Fibroblast of peridontal ligament (primary cell): ENCODE data around the gene HLCS.

Source experiments
- DNase-seq: peaks from one replicate; pipeline ENCODE4 v3.0.0-alpha.2; 2010; ENCODE audit errors: extremely low read depth

Gene HLCS

DNA sequence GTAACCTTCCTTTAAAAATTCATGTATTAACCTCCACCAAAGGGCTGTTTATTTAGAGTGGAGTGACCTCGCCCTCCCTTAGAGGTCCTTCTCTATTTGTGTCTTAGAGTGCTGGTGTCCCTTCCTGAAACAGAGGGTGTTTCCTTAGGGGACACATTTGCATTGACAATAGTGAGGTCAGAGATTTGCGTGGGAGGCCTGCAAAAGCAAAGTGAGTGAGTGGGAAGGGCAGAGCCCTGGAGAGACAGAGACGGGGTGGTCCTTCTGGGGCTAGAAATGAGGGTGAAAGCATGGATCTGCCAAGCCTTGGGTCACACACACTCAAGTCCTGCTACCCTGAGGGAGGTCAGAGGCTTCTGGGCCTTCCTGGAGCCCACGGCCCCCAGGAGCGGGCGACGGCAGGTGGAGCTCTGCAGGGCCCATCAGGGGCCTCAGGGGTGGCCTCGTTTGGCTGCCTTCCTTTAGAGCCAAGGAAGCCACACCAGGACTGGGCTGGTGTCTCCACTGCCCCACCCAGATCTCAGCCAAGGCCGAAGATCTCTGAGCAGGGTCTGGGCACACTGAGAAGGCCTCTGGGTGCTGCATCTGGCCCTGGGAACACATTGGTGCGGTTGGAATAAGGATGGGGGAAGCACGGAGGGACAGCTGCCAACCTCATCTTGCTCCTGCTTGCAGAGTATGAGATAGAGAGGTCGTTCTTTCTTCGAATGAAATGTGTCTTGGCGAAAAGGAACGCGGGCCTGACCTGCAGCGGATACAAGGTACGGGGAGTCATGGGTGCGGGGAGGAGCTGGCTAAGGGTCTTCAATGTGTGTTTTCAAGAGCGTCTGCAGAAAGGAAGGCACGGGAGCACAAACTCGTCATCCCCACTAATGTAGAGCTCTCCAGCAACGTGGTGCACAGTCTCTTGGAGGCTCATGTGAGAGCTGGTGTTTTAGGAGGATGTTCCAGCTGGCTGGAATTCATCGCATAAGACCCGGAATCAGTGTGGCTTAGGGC is 243.8 kb downstream of the HLCS start:
- DNase-seq = no peak

DNA sequence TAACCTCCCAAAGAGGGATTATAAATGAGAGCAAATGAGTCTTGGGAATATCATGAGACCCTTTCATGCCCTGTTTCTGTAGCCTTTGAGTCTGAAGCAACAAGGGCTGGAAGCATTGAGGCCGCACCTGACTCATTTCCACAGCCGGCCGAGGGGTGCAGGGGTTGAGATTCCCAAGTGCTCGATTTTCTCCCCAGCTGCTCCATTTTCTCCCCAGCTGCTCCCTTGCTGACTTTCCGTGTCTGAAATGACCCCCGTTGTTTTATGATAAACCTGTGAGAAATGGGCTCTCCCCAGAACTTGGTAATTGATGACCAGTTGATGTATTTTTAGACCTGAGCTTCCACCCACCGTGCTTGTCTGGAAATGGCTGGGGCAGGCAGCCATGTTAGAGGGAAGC is 244.7 kb downstream of the HLCS start:
- no peak for DNase-seq

DNA sequence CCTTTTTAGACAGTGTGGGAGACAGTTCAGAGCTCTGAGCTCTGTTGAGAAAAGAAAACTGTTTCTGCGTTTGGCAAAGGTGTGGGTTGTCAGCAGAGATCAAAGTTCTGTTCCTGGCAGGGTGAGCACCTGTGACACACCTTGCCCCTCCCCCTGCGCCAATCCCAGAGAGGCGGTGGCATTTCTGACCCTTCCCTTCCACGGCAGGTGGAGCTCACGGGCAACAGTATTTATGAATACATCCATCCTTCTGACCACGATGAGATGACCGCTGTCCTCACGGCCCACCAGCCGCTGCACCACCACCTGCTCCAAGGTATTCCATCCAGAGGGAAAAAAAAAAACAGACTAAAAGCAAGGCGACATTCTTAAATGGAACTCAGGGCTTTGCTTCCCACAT is 246.9 kb downstream of the HLCS start:
- no peak for DNase-seq

DNA sequence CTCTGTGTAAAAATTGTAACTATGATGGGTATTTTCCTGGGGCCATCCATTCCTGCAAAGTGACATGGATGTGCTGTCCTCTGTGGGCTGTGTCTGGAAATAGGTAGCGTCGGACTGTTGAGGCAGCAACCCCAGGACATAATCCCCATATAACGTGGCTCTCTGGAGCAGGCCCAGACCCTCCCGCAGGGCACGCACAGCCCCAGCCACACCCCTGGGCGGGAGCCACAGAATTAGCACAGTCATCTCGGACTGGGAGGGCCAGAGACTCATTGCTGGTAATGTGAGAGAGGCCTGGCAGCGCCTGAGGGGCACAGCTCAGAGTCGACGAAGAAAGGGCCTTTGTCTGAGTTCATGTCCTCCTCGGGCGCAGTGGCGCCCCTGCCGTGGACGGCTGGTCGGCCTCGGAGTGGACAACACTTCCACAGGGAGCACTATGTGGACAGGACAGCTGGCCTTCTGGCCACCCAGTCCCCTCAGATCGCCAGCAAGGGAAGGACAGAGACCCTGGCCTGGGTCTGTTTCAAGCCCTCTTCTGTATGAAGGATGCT is 247.4 kb downstream of the HLCS start:
- DNase-seq = no peak

DNA sequence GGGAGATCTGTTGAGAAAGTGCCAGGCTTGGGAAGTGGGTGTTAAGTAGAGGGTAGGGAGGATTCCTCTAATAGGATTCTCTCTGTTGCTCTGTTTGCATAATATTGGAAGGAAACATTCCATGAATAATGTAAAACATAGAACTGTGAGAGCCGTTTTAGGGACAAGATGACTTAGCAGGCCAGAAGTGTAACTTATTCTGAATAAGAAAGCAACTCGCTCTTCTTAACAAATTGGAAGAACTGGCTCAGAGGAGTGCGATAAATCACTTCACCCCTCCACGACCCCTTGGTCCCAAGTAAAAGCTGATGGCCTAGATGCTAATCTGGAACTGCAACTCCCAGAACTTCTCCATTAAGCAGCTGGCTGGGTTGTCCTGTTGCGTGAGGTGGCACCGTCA is 248.5 kb downstream of the HLCS start:
- no peak for DNase-seq

DNA sequence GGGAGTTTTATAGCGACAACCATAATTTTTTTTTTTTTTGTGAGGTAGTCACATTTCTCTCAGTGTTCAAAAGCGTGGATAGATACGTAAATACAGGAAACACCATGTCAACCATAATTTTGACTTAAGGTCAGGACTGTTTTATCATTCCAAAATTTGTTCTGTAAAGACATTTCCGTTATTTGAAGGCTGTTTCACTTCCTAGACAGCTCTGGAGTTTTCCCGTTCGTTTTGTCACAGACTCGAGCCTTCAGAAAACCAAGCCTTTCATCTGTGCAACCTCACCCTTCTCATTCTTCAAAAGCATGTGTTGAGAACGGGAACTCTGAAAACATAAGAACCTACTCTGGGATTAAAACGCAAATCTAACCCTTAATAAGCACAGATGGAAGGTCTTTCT is 249.6 kb downstream of the HLCS start:
- DNase-seq = no peak

DNA sequence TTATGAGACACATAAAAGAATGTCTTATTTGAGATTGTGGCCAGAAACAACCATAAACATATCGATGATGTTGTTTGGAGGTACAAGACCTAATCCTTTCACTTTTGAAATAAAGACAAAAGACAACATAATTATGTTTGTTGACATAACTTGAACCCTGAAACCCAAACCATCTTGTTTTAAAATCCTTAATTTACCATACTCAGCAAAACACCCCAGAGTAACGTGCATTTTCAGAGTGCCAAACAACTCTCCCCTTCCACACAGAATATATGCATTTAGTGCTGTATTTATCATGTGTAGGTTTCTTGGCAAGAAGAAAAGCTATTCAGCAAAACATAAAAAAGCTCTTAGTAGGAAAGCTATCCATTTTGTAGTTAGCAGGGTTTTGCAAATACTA is 250.1 kb downstream of the HLCS start:
- no peak for DNase-seq

DNA sequence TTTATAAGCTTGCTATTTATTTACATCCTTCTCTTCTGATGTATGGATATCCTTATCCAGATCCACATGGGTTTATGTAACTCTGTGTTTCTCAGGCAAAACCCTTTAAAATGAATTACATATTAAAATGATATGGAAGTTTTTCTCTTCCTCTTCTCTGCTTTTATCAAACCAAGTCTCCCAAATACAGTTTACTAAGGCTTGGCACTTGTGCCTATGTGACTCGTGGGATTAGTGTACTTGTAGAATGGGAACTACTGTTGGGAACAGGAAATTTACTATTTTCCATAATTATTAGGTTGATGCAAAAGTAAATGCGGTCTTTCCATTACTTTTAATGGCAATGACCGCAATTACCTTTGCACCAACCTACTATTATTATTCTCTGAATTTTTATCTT is 252.7 kb downstream of the HLCS start:
- DNase-seq = no peak

DNA sequence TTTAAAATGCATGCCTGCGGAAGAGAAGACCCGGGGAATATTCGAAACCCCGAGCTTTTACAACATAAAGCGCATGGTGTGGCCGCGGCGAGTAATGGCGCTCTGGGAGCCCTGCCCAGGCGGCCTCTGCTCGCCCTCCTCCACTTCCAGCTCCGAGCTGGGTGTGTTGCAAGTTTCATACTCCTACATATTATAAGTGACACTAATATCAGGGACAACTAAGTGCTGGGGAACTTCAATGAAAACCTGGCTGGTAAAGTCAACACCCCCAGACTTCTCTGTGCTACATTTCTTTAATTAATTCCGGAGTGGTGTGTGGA is 255.8 kb downstream of the HLCS start:
- DNase-seq = no peak

DNA sequence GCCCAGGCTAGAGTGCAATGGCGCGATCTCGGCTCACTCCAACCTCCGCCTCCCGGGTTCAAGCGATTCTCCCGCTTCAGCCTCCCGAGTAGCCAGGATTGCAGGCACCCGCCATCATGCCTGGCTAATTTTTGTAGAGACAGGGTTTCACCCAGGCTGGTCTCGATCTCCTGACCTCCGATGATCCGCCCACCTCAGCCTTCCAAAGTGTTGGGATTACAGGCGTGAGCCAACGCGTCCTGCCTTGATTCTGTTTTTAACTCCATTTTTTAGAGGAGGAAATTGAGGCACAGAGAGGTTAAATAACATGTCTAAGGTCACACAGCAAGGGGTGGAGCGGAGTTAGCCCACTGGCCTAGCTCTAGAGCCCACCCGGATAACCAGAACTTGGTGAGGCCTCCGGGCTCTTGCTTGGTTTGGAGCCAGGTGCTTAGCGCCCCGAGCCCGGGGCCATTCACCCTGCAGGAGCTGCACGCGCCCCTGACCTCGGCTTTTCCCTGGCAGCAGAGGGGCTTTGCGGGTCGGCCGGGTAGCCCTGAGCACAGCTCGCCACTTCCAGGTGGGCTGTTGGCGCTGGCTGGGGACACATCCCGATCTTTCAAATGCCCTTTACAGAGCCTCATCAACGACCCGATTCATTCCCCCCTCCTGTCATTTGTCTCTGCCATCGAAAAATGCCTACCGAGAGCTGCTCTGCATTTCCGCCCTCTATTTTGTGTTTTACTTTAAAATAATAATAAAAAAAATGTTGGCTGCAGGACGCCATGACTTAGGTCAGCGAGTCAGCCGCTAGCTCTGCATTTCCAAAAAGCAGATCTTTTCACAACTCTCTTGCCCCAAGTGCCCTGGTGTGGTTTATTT is 256.4 kb downstream of the HLCS start:
- DNase-seq = no peak

DNA sequence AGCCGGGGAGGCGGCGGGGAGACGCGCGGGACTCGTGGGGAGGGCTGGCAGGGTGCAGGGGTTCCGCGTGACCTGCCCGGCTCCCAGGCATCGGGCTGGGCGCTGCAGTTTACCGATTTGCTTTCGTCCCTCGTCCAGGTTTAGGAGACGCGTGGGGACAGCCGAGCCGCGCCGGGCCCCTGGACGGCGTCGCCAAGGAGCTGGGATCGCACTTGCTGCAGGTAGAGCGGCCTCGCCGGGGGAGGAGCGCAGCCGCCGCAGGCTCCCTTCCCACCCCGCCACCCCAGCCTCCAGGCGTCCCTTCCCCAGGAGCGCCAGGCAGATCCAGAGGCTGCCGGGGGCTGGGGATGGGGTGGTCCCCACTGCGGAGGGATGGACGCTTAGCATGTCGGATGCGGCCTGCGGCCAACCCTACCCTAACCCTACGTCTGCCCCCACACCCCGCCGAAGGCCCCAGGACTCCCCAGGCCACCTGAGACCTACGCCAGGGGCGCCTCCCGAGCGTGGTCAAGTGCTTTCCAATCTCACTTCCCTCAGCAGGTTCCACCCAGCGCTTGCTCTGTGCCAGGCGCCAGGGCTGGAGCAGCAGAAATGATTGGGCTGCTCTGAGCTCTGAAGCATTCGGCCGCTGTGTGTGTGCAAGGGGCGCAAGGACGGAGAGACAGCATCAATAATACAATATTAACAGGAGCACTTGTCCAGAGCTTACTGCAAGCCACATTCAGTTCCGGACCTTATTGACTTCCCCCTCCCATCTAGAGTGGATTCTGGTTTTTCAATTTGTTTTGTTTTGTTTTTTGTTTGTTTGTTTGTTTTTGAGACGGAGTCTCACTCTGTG is 257.2 kb downstream of the HLCS start:
- no peak for DNase-seq

DNA sequence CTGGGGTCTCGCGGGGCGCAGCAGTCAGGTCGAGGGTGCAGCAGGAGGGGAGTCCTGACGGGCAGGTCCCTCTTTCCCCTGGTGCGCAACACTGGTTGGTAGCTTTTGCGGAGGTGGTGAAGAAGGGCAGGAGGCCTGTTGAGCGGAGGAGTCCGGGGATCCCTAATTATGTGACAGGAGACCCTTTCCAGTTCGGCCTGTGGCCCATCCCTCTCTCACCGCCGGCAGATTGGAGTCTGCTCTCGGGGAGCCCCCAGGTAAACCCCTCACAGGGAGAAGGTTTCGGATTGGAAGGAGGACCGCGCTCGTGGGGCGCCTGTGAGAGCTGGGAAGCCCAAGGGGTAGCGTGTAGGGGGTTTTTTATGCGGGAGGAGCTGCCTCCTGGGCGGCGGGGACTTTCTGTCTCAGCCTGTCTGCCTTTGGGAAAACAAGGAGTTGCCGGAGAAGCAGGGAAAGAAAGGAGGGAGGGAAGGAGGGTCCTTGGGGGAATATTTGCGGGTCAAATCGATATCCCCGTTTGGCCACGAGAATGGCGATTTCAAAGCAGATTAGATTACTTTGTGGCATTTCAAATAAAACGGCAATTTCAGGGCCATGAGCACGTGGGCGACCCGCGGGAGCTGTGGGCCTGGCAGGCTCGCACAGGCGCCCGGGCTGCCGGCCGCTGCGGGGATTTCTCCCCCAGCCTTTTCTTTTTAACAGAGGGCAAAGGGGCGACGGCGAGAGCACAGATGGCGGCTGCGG is 258.0 kb downstream of the HLCS start:
- DNase-seq = no peak

DNA sequence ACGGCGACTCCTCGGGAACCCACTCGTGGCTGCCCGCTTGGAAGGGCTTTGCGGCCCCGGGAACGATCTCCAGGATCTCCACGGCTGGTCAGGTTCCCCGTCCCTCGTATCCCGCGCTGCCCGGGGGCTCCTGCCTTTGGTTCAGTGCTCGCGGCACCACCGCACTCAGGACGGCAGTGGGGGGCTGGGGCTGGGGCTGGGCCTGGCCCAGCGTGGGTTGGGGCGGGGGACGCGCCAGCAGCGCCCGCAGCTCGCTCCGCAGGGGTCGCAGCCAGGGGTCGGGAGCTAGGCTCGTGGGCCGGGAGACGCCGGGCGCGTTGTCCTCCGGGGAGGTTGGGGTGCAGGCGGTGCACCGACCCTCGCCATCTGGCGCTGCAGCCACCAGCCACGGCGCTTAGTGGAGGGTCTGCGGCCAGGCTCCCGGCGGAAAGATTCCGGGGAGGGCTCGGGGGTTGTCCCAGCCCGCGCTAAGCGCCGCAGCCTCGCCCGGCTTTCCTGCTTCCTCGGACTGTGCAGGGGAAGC is 258.6 kb downstream of the HLCS start:
- DNase-seq = no peak

DNA sequence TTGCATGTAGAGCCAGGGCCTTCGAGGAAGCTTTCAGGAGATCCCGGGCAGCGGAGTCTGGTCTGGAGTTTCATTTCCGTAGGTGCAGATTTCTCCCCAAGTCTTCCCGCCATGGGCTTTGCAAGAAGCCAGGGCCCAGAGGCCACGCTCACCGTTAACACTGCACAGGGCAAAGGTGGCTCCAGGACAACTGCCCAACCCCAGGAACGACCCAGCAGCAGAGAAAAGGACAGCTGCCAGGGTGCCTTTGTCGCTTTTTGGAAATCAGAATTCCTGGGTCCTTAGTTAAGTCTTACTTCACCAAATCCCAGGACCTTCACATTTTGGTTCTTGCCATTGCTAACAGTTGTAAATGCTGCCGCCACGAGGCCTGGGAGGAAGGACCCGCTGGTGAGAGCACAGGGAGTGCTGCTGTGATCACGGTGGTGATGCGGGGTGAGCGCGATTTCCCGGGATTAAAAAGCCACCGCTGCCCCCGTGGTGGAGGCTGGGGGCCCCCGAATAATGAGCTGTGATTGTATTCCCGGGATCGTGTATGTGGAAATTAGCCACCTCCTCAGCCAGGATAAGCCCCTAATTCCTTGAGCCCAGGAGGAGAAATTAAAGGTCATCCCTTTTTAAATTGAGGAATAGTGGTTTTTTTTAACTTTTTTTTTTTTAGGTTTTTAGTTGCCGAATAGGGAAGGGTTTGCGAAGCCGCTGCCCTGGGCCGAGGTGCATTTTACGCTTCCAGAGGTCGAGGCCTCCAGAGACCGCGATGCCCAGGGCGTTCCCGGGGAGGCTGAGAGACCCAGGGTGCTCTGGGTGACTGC is 259.3 kb downstream of the HLCS start:
- DNase-seq = peak; percentile 16

DNA sequence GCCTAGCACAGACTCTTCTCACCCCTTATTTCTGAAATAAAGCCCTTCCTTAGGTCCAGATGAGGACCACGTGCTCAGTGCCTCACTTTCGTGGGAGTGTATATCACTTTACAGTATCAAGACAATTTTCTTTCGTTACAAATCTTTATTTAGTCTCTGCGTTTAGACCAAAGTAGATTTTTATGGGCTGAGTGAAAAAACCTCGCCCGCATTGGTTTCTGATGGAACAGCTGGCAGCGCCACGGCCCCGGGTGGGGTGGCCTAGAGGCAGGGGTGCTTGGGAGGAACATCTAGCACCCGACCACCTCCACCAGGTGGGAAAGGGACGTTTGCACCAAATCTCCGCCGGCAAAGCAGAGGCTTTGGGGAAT is 260.0 kb downstream of the HLCS start:
- no peak for DNase-seq

DNA sequence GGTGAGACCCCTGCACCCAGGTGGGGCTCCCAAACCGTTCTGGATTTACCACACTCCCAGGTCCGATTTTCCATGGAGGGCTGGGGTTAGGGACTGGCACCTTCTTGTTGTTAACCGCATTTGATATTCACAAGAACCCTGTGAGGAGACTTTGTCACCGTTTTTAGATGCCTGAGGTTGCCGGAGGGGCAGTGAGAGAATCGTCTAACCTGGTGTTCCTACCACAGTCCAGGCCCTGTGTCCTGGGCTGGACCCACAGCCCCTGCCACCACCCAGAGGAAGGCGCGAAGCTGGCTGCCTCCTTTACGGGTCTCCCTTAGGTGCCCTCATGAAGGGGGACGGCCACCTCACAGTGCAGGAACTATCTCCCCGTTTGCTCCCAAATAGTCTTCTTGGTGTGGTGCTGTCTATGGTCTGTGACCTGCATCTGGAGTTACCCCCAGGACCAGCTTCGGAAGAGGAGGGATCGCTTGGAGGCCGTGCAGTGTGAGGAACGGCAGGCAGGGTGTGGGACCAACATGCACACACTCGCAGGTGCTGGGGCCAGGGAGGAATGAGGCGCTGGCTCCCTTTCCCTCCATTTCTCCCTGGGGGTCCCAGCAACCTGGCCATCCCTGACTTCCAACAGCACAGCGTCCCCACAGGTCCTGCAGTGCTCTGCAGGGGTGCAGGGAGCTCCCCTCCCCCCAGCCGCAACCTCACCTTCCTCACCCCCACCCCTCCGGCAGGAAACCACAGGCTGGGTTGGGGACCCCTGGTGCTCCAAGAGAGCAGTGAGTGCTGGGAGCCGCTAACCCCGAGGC is 260.6 kb downstream of the HLCS start:
- no peak for DNase-seq

DNA sequence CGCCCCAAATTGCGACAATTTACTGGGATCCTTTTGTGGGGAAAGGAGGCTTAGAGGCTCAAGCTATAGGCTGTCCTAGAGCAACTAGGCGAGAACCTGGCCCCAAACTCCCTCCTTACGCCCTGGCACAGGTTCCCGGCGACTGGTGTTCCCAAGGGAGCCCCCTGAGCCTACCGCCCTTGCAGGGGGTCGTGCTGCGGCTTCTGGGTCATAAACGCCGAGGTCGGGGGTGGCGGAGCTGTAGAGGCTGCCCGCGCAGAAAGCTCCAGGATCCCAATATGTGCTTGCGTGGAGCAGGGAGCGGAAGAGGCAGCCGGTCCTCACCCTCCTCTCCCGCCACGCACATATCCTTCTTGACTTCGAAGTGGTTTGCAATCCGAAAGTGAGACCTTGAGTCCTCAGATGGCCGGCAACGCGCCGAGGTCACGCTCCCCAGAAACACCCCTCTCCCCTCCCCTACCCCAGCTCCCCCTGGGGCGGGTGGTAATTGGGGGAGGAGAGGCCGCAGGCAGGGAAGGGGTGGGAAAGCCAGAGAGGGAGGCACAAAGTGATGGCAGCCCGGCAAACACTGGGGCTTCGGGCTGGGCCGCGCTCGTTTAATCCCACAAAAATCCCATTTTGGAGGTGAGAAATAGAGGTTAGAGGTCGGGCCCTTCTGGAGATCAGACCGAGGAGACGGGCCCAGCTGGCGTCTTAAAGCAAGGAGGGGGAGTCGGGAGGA is 261.4 kb downstream of the HLCS start:
- no peak for DNase-seq

DNA sequence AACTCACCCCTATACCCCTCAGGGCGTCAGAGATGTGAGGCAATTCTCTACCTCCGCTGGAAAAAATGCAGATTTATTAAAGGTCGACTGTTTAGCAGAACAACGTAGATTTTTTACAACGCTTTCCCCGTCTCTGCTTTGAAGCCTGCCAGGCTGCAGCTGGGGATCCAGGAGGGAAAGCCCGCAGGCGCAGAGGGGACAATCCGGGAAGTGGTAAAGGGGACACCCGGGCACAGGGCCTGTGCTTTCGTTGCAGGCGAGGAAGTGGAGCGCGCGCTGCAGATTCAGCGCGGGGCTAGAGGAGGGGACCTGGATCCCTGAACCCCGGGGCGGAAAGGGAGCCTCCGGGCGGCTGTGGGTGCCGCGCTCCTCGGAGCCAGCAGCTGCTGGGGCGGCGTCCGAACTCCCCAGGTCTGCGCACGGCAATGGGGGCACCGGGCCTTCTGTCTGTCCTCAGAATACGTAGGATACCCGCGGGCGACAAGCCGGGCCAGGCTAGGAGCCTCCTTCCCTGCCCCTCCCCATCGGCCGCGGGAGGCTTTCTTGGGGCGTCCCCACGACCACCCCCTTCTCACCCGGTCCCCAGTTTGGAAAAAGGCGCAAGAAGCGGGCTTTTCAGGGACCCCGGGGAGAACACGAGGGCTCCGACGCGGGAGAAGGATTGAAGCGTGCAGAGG is 262.1 kb downstream of the HLCS start:
- no peak for DNase-seq
